Measurements from ENCODE around the gene CXCR4. TPM values are rescaled to one million over a fixed set of nuclear protein-coding genes. Genes with fewer than 3 reads are reported as not detected.
A peak's percentile ranks its signal among the peaks of the same experiment; 100 is the strongest.
"Not testable (repeated sequence)": the region's sequence is repeated elsewhere in the genome, so short reads cannot be mapped to it uniquely, and the experiment has no call there.

CXCR4 gene
- total RNA-seq, 2 experiments from 2014 or later: 288 to 293 TPM

- Mint-ChIP-seq H3K36me3 (peaks cover 21% of the 10 kb centered on the region), H3K9me3 (peaks cover 19% of the 10 kb centered on the region), H3K27ac (no peak overlapping the region), H3K27me3 (no peaks in the 10 kb centered on the region), H3K4me3 (no peak overlapping the region), H3K4me1 (peaks cover 19% of the 10 kb centered on the region)
- DNase-seq: no peak
- POLR2A ChIA-PET: no interaction called here
- ATAC-seq (ENCODE audit: low read depth): no peak
Measured at GRCh38 chr2:136072621-136073020, 45.3 kb downstream of the CXCR4 start.

GRCh38 chr2:136071887-136072286 lies 46.1 kb downstream of the CXCR4 start:
- POLR2A ChIA-PET: interaction anchor here (1.3 kb wide), 1 partner anchor 13 kb away, joined by 3 read pairs; no protein-coding TSS in a partner anchor
- H3K4me3 Mint-ChIP-seq; DNase-seq; ATAC-seq (ENCODE audit: low read depth); H3K27ac Mint-ChIP-seq; H3K27me3 Mint-ChIP-seq: not testable (repeated sequence)
- Mint-ChIP-seq H3K4me1 (peaks cover 26% of the 10 kb centered on the region), H3K9me3 (peaks cover 19% of the 10 kb centered on the region), H3K36me3 (peaks cover 21% of the 10 kb centered on the region)

GRCh38 chr2:136070913-136071312 lies 47.0 kb downstream of the CXCR4 start:
- H3K27ac Mint-ChIP-seq: no peak overlapping the region
- ATAC-seq (ENCODE audit: low read depth) (no peak), DNase-seq (no peak)
- H3K27me3 Mint-ChIP-seq: no peaks in the 10 kb centered on the region
- H3K36me3 Mint-ChIP-seq: peaks cover 18% of the 10 kb centered on the region
- no peak overlapping the region for H3K4me3 Mint-ChIP-seq
- peaks cover 18% of the 10 kb centered on the region for H3K9me3 Mint-ChIP-seq
- H3K4me1 Mint-ChIP-seq: peaks cover 35% of the 10 kb centered on the region
- POLR2A ChIA-PET: interaction anchor here (1.3 kb wide), 1 partner anchor 12 kb away, joined by 3 read pairs; no protein-coding TSS in a partner anchor

- H3K4me3 Mint-ChIP-seq: no peak overlapping the region
- H3K9me3 Mint-ChIP-seq: peaks cover 18% of the 10 kb centered on the region
- no peaks in the 10 kb centered on the region for H3K27me3 Mint-ChIP-seq
- H3K4me1 Mint-ChIP-seq: peaks cover 42% of the 10 kb centered on the region
- H3K27ac Mint-ChIP-seq: no peak overlapping the region
- POLR2A ChIA-PET: interaction anchor here (0.8 to 1.7 kb wide), 4 partner anchors 11 to 21 kb away, joined by 3 to 6 read pairs (median 4); no protein-coding TSS in a partner anchor
- DNase-seq (no peak), ATAC-seq (ENCODE audit: low read depth) (no peak)
- peaks cover 18% of the 10 kb centered on the region for H3K36me3 Mint-ChIP-seq
Measured at GRCh38 chr2:136069773-136070172, 48.2 kb downstream of the CXCR4 start.

GRCh38 chr2:136068581-136069227 lies 49.2 kb downstream of the CXCR4 start:
- peak; percentile 84 for ATAC-seq (ENCODE audit: low read depth)
- Mint-ChIP-seq H3K4me3 (peak overlapping the region; percentile 46), H3K4me1 (peaks cover 48% of the 10 kb centered on the region), H3K27ac (peak overlapping the region; percentile 81), H3K9me3 (peaks cover 20% of the 10 kb centered on the region), H3K36me3 (peaks cover 18% of the 10 kb centered on the region), H3K27me3 (no peaks in the 10 kb centered on the region)
- no peak for DNase-seq
- POLR2A ChIA-PET: interaction anchor here (1.0 to 1.7 kb wide), 7 partner anchors 10 to 50 kb away, joined by 3 to 6 read pairs (median 5); partner anchors contain the start of gene CXCR4

GRCh38 chr2:136067897-136068580 lies 49.9 kb downstream of the CXCR4 start:
- Mint-ChIP-seq H3K27ac (peak overlapping the region; percentile 81), H3K36me3 (peaks cover 17% of the 10 kb centered on the region), H3K9me3 (peaks cover 18% of the 10 kb centered on the region), H3K4me1 (peaks cover 52% of the 10 kb centered on the region), H3K4me3 (no peak overlapping the region), H3K27me3 (no peaks in the 10 kb centered on the region)
- POLR2A ChIA-PET: interaction anchor here (0.6 to 1.7 kb wide), 8 partner anchors 9 to 50 kb away, joined by 3 to 5 read pairs (median 4); partner anchors contain the start of gene CXCR4
- no peak for ATAC-seq (ENCODE audit: low read depth)
- DNase-seq: no peak

- peaks cover 16% of the 10 kb centered on the region for H3K9me3 Mint-ChIP-seq
- H3K4me1 Mint-ChIP-seq: peaks cover 53% of the 10 kb centered on the region
- H3K4me3 Mint-ChIP-seq: no peak overlapping the region
- H3K27ac Mint-ChIP-seq: no peak overlapping the region
- no peaks in the 10 kb centered on the region for H3K27me3 Mint-ChIP-seq
- DNase-seq (no peak), ATAC-seq (ENCODE audit: low read depth) (no peak)
- POLR2A ChIA-PET: interaction anchor here (0.6 to 1.1 kb wide), 3 partner anchors 11 to 69 kb away, joined by 4 to 6 read pairs (median 4); no protein-coding TSS in a partner anchor
- peaks cover 20% of the 10 kb centered on the region for H3K36me3 Mint-ChIP-seq
Measured at GRCh38 chr2:136067459-136067858, 50.5 kb downstream of the CXCR4 start.

GRCh38 chr2:136065907-136066306 lies 52.0 kb downstream of the CXCR4 start:
- Mint-ChIP-seq H3K9me3 (peaks cover 21% of the 10 kb centered on the region), H3K27me3 (no peaks in the 10 kb centered on the region), H3K27ac (peak overlapping the region; percentile 67), H3K4me3 (peak overlapping the region; percentile 54), H3K4me1 (peaks cover 64% of the 10 kb centered on the region), H3K36me3 (peaks cover 25% of the 10 kb centered on the region)
- DNase-seq: no peak
- POLR2A ChIA-PET: no interaction called here
- ATAC-seq (ENCODE audit: low read depth): no peak

- Mint-ChIP-seq H3K27ac (peak overlapping the region; percentile 67), H3K36me3 (peaks cover 24% of the 10 kb centered on the region), H3K4me3 (peak overlapping the region; percentile 54), H3K9me3 (peaks cover 20% of the 10 kb centered on the region), H3K27me3 (no peaks in the 10 kb centered on the region), H3K4me1 (peaks cover 63% of the 10 kb centered on the region)
- DNase-seq (no peak), ATAC-seq (ENCODE audit: low read depth) (peak; percentile 40)
- POLR2A ChIA-PET: interaction anchor here (1.3 kb wide), 1 partner anchor 60 kb away, joined by 3 read pairs; no protein-coding TSS in a partner anchor
Measured at GRCh38 chr2:136065384-136065783, 52.6 kb downstream of the CXCR4 start.

Other genes with a start within 250 kb of the CXCR4 start
- 100 to 1,000 TPM; 107 to 109 TPM for gene MCM6, start 241.7 kb downstream of the CXCR4 start, total RNA-seq
- gene DARS1, start 132.5 kb downstream of the CXCR4 start, total RNA-seq: 100 to 1,000 TPM; 117 to 118 TPM